Thymus (tissue), 11 donors: Measurements from ENCODE around the gene MFN2. TPM values are rescaled to one million over a fixed set of nuclear protein-coding genes. Genes with fewer than 3 reads are reported as not detected.

Experiments
- DNase-seq, 9 donors: peaks; one replicate each; pipeline ENCODE4 v3.0.0-alpha.2; 2013; ENCODE audit warnings: low spot score in 9 of 9, low read depth in 6 of 9, missing footprints in 1 of 9
- H3K27ac ChIP-seq, 2 donors: one replicate each; pipeline ENCODE4 v1.5.1; 2013; ENCODE audit warnings: control low read depth in 1 of 2, low read depth in 1 of 2, low read length in 1 of 2, mild to moderate bottlenecking in 1 of 2, moderate library complexity in 1 of 2
- H3K27me3 ChIP-seq, 2 donors: one replicate each; pipeline ENCODE4 v1.5.1; 2013; ENCODE audit warnings: low read length in 1 of 2; ENCODE audit not compliant: control insufficient read depth in 2 of 2, insufficient read depth in 1 of 2
- H3K36me3 ChIP-seq, 2 donors: one replicate each; pipeline ENCODE4 v1.5.1; 2013; ENCODE audit warnings: low read length in 1 of 2, mild to moderate bottlenecking in 1 of 2, moderate library complexity in 1 of 2; ENCODE audit not compliant: control insufficient read depth in 2 of 2, insufficient read depth in 2 of 2
- H3K4me1 ChIP-seq, 2 donors: one replicate each; pipeline ENCODE4 v1.5.1; 2013; ENCODE audit warnings: low read length in 2 of 2; ENCODE audit not compliant: control insufficient read depth in 2 of 2, insufficient read depth in 2 of 2
- H3K4me3 ChIP-seq, 2 donors: one replicate each; pipeline ENCODE4 v1.5.1; 2013; ENCODE audit warnings: low read length in 2 of 2, control low read depth in 1 of 2, mild to moderate bottlenecking in 1 of 2
- H3K9me3 ChIP-seq, 2 donors: one replicate each; pipeline ENCODE4 v1.5.1; 2013; ENCODE audit warnings: low read length in 1 of 2, mild to moderate bottlenecking in 1 of 2; ENCODE audit not compliant: control insufficient read depth in 2 of 2, insufficient read depth in 1 of 2
- WGBS: extraction: QIAGEN DNeasy Blood & Tissue Kit; methylation state at CpG from one replicate; pipeline ENCODE4 v1.1.7; 2013; 5-methylcytosine and 5-hydroxymethylcytosine counted together
- polyA plus RNA-seq: library from polyadenylated mRNA; stranded (reverse); fragments of 200-250 nt; gene quantifications from one replicate; pipeline ENCODE4 v1.2.3, GENCODE V29; 2013
- total RNA-seq: library from RNA; stranded (reverse); fragments of 120-200 nt; gene quantifications from one replicate; pipeline ENCODE4 v1.2.4, GENCODE V29; 2013
- donor health status: healthy.

MFN2 gene
- total and polyA plus RNA-seq, 2 donors = 25.9 to 27.8 TPM

GRCh38 chr1:12046749-12047119 is 66.5 kb downstream of the MFN2 start:
- DNase-seq = no peak
- peaks cover 0 to 1% of the 10 kb centered on the region in 2 donors for H3K9me3 ChIP-seq
- H3K36me3 ChIP-seq = no peaks in the 10 kb centered on the region
- H3K4me3 ChIP-seq = no peak overlapping the region
- H3K27me3 ChIP-seq = peaks cover 0 to 4% of the 10 kb centered on the region in 2 donors
- 98% methylated on average over 6 of the region's 6 CpGs for WGBS
- no peak overlapping the region for H3K27ac ChIP-seq
- H3K4me1 ChIP-seq = peaks cover 0 to 13% of the 10 kb centered on the region in 2 donors

- no peak overlapping the region for H3K4me3 ChIP-seq
- H3K9me3 ChIP-seq = peaks cover 0 to 1% of the 10 kb centered on the region in 2 donors
- peaks cover 0 to 4% of the 10 kb centered on the region in 2 donors for H3K27me3 ChIP-seq
- DNase-seq = peak in 1 of 9 donors; percentile 33
- no peak overlapping the region for H3K27ac ChIP-seq
- H3K4me1 ChIP-seq = peaks cover 0 to 13% of the 10 kb centered on the region in 2 donors
- 36% methylated on average over 18 of the region's 18 CpGs for WGBS
- H3K36me3 ChIP-seq = no peaks in the 10 kb centered on the region
These were observed 67.1 kb downstream of the MFN2 start for GRCh38 chr1:12047120-12047876.

GRCh38 chr1:12048372-12048771 is 68.1 kb downstream of the MFN2 start:
- H3K9me3 ChIP-seq = peaks cover 0 to 1% of the 10 kb centered on the region in 2 donors
- no peak overlapping the region for H3K4me3 ChIP-seq
- WGBS = 95% methylated on average over 2 of the region's 2 CpGs
- DNase-seq = no peak
- H3K36me3 ChIP-seq = no peaks in the 10 kb centered on the region
- H3K4me1 ChIP-seq = peaks cover 0 to 13% of the 10 kb centered on the region in 2 donors
- no peak overlapping the region for H3K27ac ChIP-seq
- H3K27me3 ChIP-seq = peaks cover 0 to 4% of the 10 kb centered on the region in 2 donors

- H3K4me3 ChIP-seq = no peak overlapping the region
- peaks cover 0 to 1% of the 10 kb centered on the region in 2 donors for H3K9me3 ChIP-seq
- no peak for DNase-seq
- no peak overlapping the region for H3K27ac ChIP-seq
- H3K27me3 ChIP-seq = peaks cover 0 to 4% of the 10 kb centered on the region in 2 donors
- WGBS = 89% methylated on average over 4 of the region's 4 CpGs
- no peaks in the 10 kb centered on the region for H3K36me3 ChIP-seq
- peaks cover 0 to 13% of the 10 kb centered on the region in 2 donors for H3K4me1 ChIP-seq
These were observed 69.4 kb downstream of the MFN2 start for GRCh38 chr1:12049616-12050015.

GRCh38 chr1:12051361-12051760 is 71.1 kb downstream of the MFN2 start:
- Histone ChIP-seq H3K4me1 (peaks cover 0 to 13% of the 10 kb centered on the region in 2 donors), H3K27ac (no peak overlapping the region), H3K36me3 (no peaks in the 10 kb centered on the region), H3K9me3 (peaks cover 0 to 1% of the 10 kb centered on the region in 2 donors), H3K4me3 (no peak overlapping the region), H3K27me3 (peaks cover 0 to 4% of the 10 kb centered on the region in 2 donors)
- WGBS = 94% methylated on average over 1 of the region's 1 CpG
- no peak for DNase-seq

GRCh38 chr1:12052008-12052573 is 71.8 kb downstream of the MFN2 start:
- Histone ChIP-seq H3K4me1 (peaks cover 0 to 7% of the 10 kb centered on the region in 2 donors), H3K36me3 (no peaks in the 10 kb centered on the region), H3K4me3 (no peak overlapping the region), H3K27ac (no peak overlapping the region), H3K9me3 (peaks cover 0 to 1% of the 10 kb centered on the region in 2 donors), H3K27me3 (peaks cover 0 to 4% of the 10 kb centered on the region in 2 donors)
- 67% methylated on average over 9 of the region's 9 CpGs for WGBS
- peak in 1 of 9 donors; percentile 13 for DNase-seq

GRCh38 chr1:12052997-12053686 is 72.9 kb downstream of the MFN2 start:
- DNase-seq = no peak
- Histone ChIP-seq H3K4me1 (no peaks in the 10 kb centered on the region), H3K27me3 (no peaks in the 10 kb centered on the region), H3K4me3 (no peak overlapping the region), H3K27ac (no peak overlapping the region), H3K36me3 (no peaks in the 10 kb centered on the region), H3K9me3 (no peaks in the 10 kb centered on the region)
- 94% methylated on average over 14 of the region's 14 CpGs for WGBS

GRCh38 chr1:12053752-12054548 is 73.7 kb downstream of the MFN2 start:
- WGBS = 95% methylated on average over 13 of the region's 13 CpGs

More at GRCh38 chr1:12053752-12054548, 73.7 kb downstream of the MFN2 start:
- no peaks in the 10 kb centered on the region for H3K36me3 ChIP-seq
- no peaks in the 10 kb centered on the region for H3K27me3 ChIP-seq
- no peaks in the 10 kb centered on the region for H3K9me3 ChIP-seq
- H3K27ac ChIP-seq = no peak overlapping the region
- H3K4me3 ChIP-seq = no peak overlapping the region
- DNase-seq = no peak
- no peaks in the 10 kb centered on the region for H3K4me1 ChIP-seq
